Neuronal stem cell (in vitro differentiated cells): Measurements from ENCODE around the gene NPM1.

Experiments used
- DNase-seq: peaks from one replicate; pipeline ENCODE4 v3.0.0-alpha.2; 2013; ENCODE audit warnings: low spot score
- H2AFZ ChIP-seq: one replicate; pipeline ENCODE4 v1.6.1; 2013; ENCODE audit warnings: mild to moderate bottlenecking, low read length, inconsistent platforms
- H2AK5ac ChIP-seq: 2 replicates; pipeline ENCODE4 v1.6.1; 2013; ENCODE audit warnings: low read depth, mild to moderate bottlenecking, inconsistent platforms, low read length, moderate library complexity, mixed read lengths
- H2BK120ac ChIP-seq: 2 replicates; pipeline ENCODE4 v1.6.1; 2013; ENCODE audit warnings: low read depth, mild to moderate bottlenecking, inconsistent platforms, low read length, moderate library complexity, mixed read lengths
- H2BK12ac ChIP-seq: one replicate; pipeline ENCODE4 v1.6.1; 2013; ENCODE audit warnings: low read length, inconsistent platforms
- H2BK15ac ChIP-seq: 2 replicates; pipeline ENCODE4 v1.6.1; 2013; ENCODE audit warnings: mild to moderate bottlenecking, low read length, inconsistent platforms, mixed read lengths
- H2BK5ac ChIP-seq: one replicate; pipeline ENCODE4 v1.6.1; 2013; ENCODE audit warnings: inconsistent platforms, mild to moderate bottlenecking, low read length, moderate library complexity
- H3K14ac ChIP-seq: one replicate; pipeline ENCODE4 v1.6.1; 2013; ENCODE audit warnings: low read length, inconsistent platforms
- H3K18ac ChIP-seq: 2 replicates; pipeline ENCODE4 v1.6.1; 2013; ENCODE audit warnings: low read length, inconsistent platforms
- H3K23ac ChIP-seq: 2 replicates; pipeline ENCODE4 v1.6.1; 2013; ENCODE audit warnings: low read depth, mild to moderate bottlenecking, mixed read lengths, low read length, inconsistent platforms; ENCODE audit not compliant: poor library complexity
- H3K27ac ChIP-seq: replicated peaks from 3 replicates; pipeline ENCODE4 v1.5.1; 2013; ENCODE audit warnings: low read length, inconsistent platforms
- H3K27me3 ChIP-seq, 3 experiments: 2 replicates each; pipeline ENCODE4 v1.6.1; 2013; ENCODE audit warnings: low read length in 3 of 3, mild to moderate bottlenecking in 2 of 3, inconsistent platforms in 1 of 3, low read depth in 1 of 3, mixed read lengths in 1 of 3, moderate library complexity in 1 of 3; ENCODE audit not compliant: control insufficient read depth in 3 of 3, insufficient read depth in 3 of 3
- H3K36me3 ChIP-seq, 2 donors: replicated peaks in 1 of 2; 2 replicates each; pipeline ENCODE4 v1.6.1; 2013; ENCODE audit warnings: low read length in 2 of 2; ENCODE audit not compliant: control insufficient read depth in 2 of 2, insufficient read depth in 2 of 2
- H3K4ac ChIP-seq: 2 replicates; pipeline ENCODE4 v1.6.1; 2013; ENCODE audit warnings: inconsistent platforms, mild to moderate bottlenecking, low read length, moderate library complexity
- H3K4me1 ChIP-seq, 2 donors: 1 replicate in 1 of 2; 2 replicates in 1 of 2; pipeline ENCODE4 v1.6.1; 2013; ENCODE audit warnings: low read length in 2 of 2, low read depth in 1 of 2; ENCODE audit not compliant: control insufficient read depth in 2 of 2, insufficient read depth in 1 of 2
- H3K4me2 ChIP-seq: one replicate; pipeline ENCODE4 v1.6.1; 2013; ENCODE audit warnings: mild to moderate bottlenecking, low read length, inconsistent platforms; ENCODE audit not compliant: insufficient read depth, poor library complexity, severe bottlenecking
- H3K4me3 ChIP-seq, 2 donors: 2 replicates each; pipeline ENCODE4 v1.5.1; 2013; ENCODE audit warnings: low read length in 2 of 2, mild to moderate bottlenecking in 2 of 2, inconsistent platforms in 1 of 2, moderate library complexity in 1 of 2
- H3K79me1 ChIP-seq: one replicate; pipeline ENCODE4 v1.6.1; 2013; ENCODE audit warnings: low read depth, mild to moderate bottlenecking, inconsistent platforms, low read length, moderate library complexity
- H3K9ac ChIP-seq: one replicate; pipeline ENCODE4 v1.6.1; 2013; ENCODE audit warnings: mild to moderate bottlenecking, low read depth, low read length, inconsistent platforms; ENCODE audit not compliant: poor library complexity
- H3K9me3 ChIP-seq, 2 donors: replicated peaks in 1 of 2; 2 replicates each; pipeline versions ENCODE3 to v1.6.1; 2013; ENCODE audit warnings: low read length in 2 of 2, mild to moderate bottlenecking in 2 of 2, inconsistent platforms in 1 of 2, low read depth in 1 of 2, mixed read lengths in 1 of 2, moderate library complexity in 1 of 2; ENCODE audit not compliant: control insufficient read depth in 2 of 2, insufficient read depth in 1 of 2
- H4K8ac ChIP-seq: one replicate; pipeline ENCODE4 v1.6.1; 2013; ENCODE audit warnings: low read depth, mild to moderate bottlenecking, inconsistent platforms, low read length, moderate library complexity
- H4K91ac ChIP-seq: one replicate; pipeline ENCODE4 v1.6.1; 2013; ENCODE audit warnings: low read length, low read depth, mild to moderate bottlenecking, inconsistent platforms; ENCODE audit not compliant: poor library complexity
- WGBS, 2 donors: extraction: QIAGEN DNeasy Blood & Tissue Kit; methylation state at CpG; one replicate each; pipeline ENCODE4 v1.1.7; 2013; ENCODE audit warnings: missing lambda C conversion rate in 2 of 2, mixed read lengths in 1 of 2; ENCODE audit not compliant: insufficient read length in 2 of 2, insufficient replicate concordance in 1 of 2; ENCODE audit errors: extremely low coverage in 2 of 2; 5-methylcytosine and 5-hydroxymethylcytosine counted together

Gene NPM1

DNA sequence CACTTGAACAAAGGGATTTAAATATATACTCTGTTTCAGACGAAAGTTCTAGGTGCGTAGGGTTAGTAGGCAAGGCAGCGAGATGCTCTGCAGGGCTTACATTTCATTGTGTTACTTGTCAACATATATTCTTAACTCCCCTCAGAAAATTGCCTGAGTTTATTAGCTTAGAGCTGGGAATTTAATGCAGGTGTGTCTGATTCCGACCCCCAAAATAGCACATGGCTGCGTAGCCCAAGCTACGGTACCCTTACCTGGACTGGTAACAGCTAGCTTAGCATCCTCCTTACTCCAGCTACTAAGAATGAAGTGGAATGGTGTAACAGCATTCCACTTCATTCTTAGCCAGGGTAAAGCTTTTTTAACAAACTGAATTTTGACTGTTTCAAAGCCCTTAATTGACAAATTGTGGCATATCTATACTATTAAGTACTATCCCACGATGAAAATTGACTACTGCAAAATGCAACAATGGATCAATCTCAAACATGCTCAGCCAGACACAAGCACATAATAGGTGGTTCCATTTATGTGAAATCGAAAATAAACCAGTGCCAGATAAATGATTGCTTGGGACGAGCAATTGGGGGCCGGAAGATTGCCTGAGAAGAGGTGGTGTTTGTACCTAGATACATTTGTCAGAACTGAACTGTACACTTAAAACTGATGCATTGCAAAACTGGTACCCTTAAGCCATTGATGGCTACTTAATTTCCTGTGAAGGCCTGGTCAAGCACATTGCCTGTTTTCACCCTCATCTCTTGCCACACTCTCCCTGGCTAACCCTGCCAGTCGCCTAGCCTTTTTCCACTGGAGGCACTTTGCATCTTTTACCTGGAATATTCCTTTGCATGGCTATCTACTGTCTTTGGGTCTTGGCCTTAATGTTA, 28.8 kb downstream of the NPM1 start:
- H3K14ac ChIP-seq: no peak overlapping the region
- H3K79me1 ChIP-seq: no peaks in the 10 kb centered on the region
- H3K9me3 ChIP-seq: peaks cover 0 to 3% of the 10 kb centered on the region in 2 donors
- no peak overlapping the region for H3K4me2 ChIP-seq
- no peak overlapping the region for H2BK15ac ChIP-seq
- no peak overlapping the region for H3K23ac ChIP-seq
- H4K8ac ChIP-seq: no peak overlapping the region
- no peak overlapping the region for H2BK120ac ChIP-seq
- H3K36me3 ChIP-seq: peaks cover 3 to 33% of the 10 kb centered on the region in 2 donors
- no peak overlapping the region for H3K27ac ChIP-seq
- peaks cover 10 to 21% (median 11%) of the 10 kb centered on the region in 3 experiments for H3K27me3 ChIP-seq
- WGBS, 2 donors: no CpG with 5 or more reads among the region's 11 CpGs
- no peak overlapping the region for H3K18ac ChIP-seq
- no peak overlapping the region for H2AFZ ChIP-seq
- no peak overlapping the region for H2BK12ac ChIP-seq
- H2BK5ac ChIP-seq: no peak overlapping the region
- no peak overlapping the region for H4K91ac ChIP-seq
- no peak for DNase-seq
- H3K4me3 ChIP-seq: no peak overlapping the region
- H2AK5ac ChIP-seq: no peak overlapping the region
- H3K4ac ChIP-seq: no peak overlapping the region
- H3K4me1 ChIP-seq: peaks cover 9 to 10% of the 10 kb centered on the region in 2 donors
- no peak overlapping the region for H3K9ac ChIP-seq

DNA sequence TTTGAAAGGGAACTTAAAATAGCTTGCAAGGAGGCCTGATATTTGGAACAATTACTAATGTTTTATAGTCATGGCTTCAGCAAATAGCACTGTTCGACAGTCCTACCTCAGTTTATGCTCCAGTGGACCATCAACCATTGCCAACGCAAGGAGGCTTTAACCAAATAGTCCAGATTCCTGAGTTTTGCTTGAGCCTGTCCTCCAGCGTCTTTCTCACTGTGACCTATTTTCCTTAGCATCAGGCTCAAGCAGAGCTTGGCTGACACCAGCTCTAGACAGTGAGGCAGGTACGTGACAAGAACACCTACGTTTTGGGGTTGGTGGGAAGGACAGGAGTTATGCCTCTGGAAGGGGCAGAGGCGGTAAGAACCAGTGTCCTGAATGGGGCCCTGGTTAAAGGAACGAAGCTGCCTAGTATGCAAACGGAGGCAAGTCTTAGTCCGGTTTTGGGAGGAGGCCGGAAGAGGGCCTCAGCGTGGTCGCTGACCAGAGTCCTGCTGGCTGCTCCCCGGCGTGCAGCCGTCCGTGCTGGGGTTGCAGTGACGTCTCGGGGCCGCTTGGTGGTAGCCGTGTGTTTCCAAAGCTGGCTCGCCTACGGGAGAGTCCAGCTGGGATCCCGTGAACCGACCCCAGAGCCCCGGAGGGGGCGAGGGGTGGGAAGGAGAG, 30.8 kb downstream of the NPM1 start:
- DNase-seq: peak; percentile 87

DNA sequence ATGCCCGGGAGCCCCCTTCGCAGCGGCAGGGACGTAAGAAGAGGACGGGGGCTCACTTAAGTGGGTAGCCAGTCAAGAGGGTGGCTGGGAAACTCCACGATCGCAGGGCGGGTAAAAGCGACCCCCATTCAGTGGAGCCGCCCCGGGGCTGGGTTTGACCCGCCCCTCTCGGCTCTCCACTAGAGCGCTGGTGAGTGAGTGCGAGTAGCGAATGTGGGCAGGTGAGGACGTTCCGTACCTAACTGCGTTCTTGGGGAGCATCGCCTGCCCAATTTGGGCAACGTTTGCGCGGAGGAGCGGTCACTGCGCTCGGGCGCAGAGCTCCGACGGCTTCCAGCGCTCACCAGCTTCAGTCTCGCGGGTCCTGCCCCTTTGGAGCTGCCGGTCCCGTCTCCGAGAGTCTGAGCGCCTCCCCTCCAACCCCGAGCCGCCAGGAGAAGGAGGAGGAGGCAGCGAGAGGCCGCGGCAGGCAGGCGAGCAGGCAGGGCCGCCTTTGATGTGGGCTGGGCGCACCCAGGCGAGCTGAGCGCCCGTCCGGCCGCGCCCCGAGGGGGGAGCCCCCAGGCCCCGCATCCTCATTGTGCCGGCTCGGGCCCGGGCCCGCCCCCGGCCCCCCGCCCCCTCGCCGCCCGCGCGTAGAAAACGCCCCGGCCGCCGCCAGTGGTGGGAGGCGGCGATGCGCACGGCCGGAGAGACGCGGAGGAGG, 31.5 kb downstream of the NPM1 start, which contains the start of gene FGF18:
Gene FGF18, plus strand, starts transcription at position 666 of the 706 bp plus-strand sequence. CDS start 553 bp downstream, outside the sequence.
- Histone ChIP-seq H3K27me3 (peaks cover 15 to 37% (median 19%) of the 10 kb centered on the region in 3 experiments), H3K9me3 (peaks cover 0 to 3% of the 10 kb centered on the region in 2 donors), H4K91ac (no peak within 1 kb of the TSS), H3K14ac (no peak within 1 kb of the TSS), H2AK5ac (peak within 1 kb of the TSS; percentile 61), H3K18ac (peak within 1 kb of the TSS; percentile 85), H3K4me3 (peak within 1 kb of the TSS; percentile 53 to 89), H3K4ac (no peak within 1 kb of the TSS), H3K79me1 (no peaks in the 10 kb centered on the region), H2AFZ (peak within 1 kb of the TSS; percentile 96), H3K4me2 (peak within 1 kb of the TSS; percentile 97), H3K36me3 (peaks cover 0 to 5% of the 10 kb centered on the region in 2 donors), H3K4me1 (peaks cover 14 to 28% of the 10 kb centered on the region in 2 donors), H3K27ac (no peak within 1 kb of the TSS), H2BK5ac (no peak within 1 kb of the TSS), H3K9ac (peak within 1 kb of the TSS; percentile 83), H4K8ac (no peak within 1 kb of the TSS), H2BK15ac (peak within 1 kb of the TSS; percentile 96), H2BK12ac (no peak within 1 kb of the TSS), H3K23ac (peak within 1 kb of the TSS; percentile 47), H2BK120ac (peak within 1 kb of the TSS; percentile 93)
- peak; percentile 68 for DNase-seq
- WGBS, 2 donors: no CpG with 5 or more reads among the region's 74 CpGs

More for the DNA sequence above, 30.8 kb downstream of the NPM1 start:
- Histone ChIP-seq H3K23ac (no peak overlapping the region), H3K4ac (no peak overlapping the region), H3K4me1 (peaks cover 14 to 24% of the 10 kb centered on the region in 2 donors), H2AFZ (peak overlapping the region; percentile 96), H3K4me3 (peak overlapping the region; percentile 53 to 89), H3K36me3 (peaks cover 0 to 12% of the 10 kb centered on the region in 2 donors), H4K8ac (no peak overlapping the region), H2BK5ac (no peak overlapping the region), H3K9me3 (peaks cover 0 to 3% of the 10 kb centered on the region in 2 donors), H2BK15ac (no peak overlapping the region), H2BK120ac (peak overlapping the region; percentile 93), H3K27me3 (peaks cover 15 to 37% (median 19%) of the 10 kb centered on the region in 3 experiments), H2BK12ac (no peak overlapping the region), H3K18ac (no peak overlapping the region), H3K79me1 (no peaks in the 10 kb centered on the region), H3K9ac (no peak overlapping the region), H2AK5ac (no peak overlapping the region), H4K91ac (no peak overlapping the region), H3K14ac (no peak overlapping the region), H3K4me2 (peak overlapping the region; percentile 97), H3K27ac (no peak overlapping the region)
- WGBS, 2 donors: no CpG with 5 or more reads among the region's 26 CpGs
